GM10248 (cell line): Measurements from ENCODE around the gene ABHD16A.

Source experiments
- CTCF ChIA-PET: fragments of 300-600 bp; sonication (Branson Sonifier 250); formaldehyde crosslinking; extraction: SDS; loops from one replicate; lab custom pipeline; 2021; ENCODE audit warnings: antibody characterized with exemption; lab: Yijun Ruan, JAX
- POLR2A ChIA-PET: fragments of 350-650 bp; sonication (Branson Sonifier 250); formaldehyde crosslinking; extraction: SDS; loops from one replicate; lab custom pipeline; 2020; ENCODE audit warnings: antibody characterized with exemption; lab: Yijun Ruan, JAX
- DNase-seq: peaks from one replicate; pipeline ENCODE4 v3.0.0; 2012; ENCODE audit errors: extremely low spot score
- CTCF ChIP-seq: IDR thresholded peaks from 2 replicates; pipeline ENCODE4 v1.5.1; 2012; ENCODE audit warnings: mild to moderate bottlenecking, low read depth; ENCODE audit errors: extremely low read depth, missing control alignments, control extremely low read depth

ABHD16A gene

GRCh38 chr6:31732029-31732428, 28.9 kb upstream of the ABHD16A start:
- CTCF ChIA-PET: interaction anchor here (0.6 to 3.7 kb wide), 7 partner anchors 10 to 98 kb away, joined by 3 to 32 read pairs (median 3); partner anchors contain the start of genes LSM2 and LY6G6C
- no peak for DNase-seq
- POLR2A ChIA-PET: no interaction called here
- TF ChIP-seq CTCF: no peak

- DNase-seq: no peak
- CTCF ChIA-PET: interaction anchor here (0.8 to 7.2 kb wide), 19 partner anchors 8 to 138 kb away, joined by 3 to 64 read pairs (median 4); partner anchors contain the start of genes C6orf47, CLIC1, LSM2 and LY6G6D
- TF ChIP-seq CTCF: no peak
- POLR2A ChIA-PET: interaction anchor here (0.5 kb wide), 1 partner anchor 9 kb away, joined by 6 read pairs; no protein-coding TSS in a partner anchor
Observed at GRCh38 chr6:31730631-31731086, 27.5 kb upstream of the ABHD16A start.

- peak; percentile 83 for DNase-seq
- CTCF ChIA-PET: interaction anchor here (0.7 to 7.2 kb wide), 26 partner anchors 9 to 138 kb away, joined by 3 to 64 read pairs (median 6); partner anchors contain the start of genes ABHD16A, C6orf47, CLIC1 and LSM2
- POLR2A ChIA-PET: interaction anchor here (0.5 to 1.1 kb wide), 3 partner anchors 9 to 97 kb away, joined by 4 to 6 read pairs (median 6); partner anchors contain the start of genes HSPA1A, HSPA1B and HSPA1L
- no peak for TF ChIP-seq CTCF
Observed at GRCh38 chr6:31729979-31730630, 27.0 kb upstream of the ABHD16A start.

GRCh38 chr6:31729515-31729978, 26.4 kb upstream of the ABHD16A start:
- ChIA-PET POLR2A (interaction anchor here (0.5 to 1.1 kb wide), 3 partner anchors 86 to 1097 kb away, joined by 4 to 6 read pairs (median 5); partner anchors contain the start of genes HSPA1A, HSPA1B and HSPA1L), CTCF (interaction anchor here (0.7 to 7.2 kb wide), 23 partner anchors 9 to 139 kb away, joined by 3 to 64 read pairs (median 6); partner anchors contain the start of genes ABHD16A, CLIC1, LSM2 and LY6G5C)
- TF ChIP-seq CTCF: peak; percentile 87
- DNase-seq: peak; percentile 79

GRCh38 chr6:31728767-31729514, 25.8 kb upstream of the ABHD16A start, which contains the start of gene DDAH2:
TSS of gene DDAH2 (minus strand) at chr6:31729299. CDS start at chr6:31729161, 138 bp downstream.
- ChIA-PET POLR2A (interaction anchor here (0.5 to 1.1 kb wide), 3 partner anchors 86 to 1096 kb away, joined by 4 to 6 read pairs (median 5); partner anchors contain the start of genes HSPA1A, HSPA1B and HSPA1L), CTCF (interaction anchor here (0.7 to 7.2 kb wide), 21 partner anchors 8 to 140 kb away, joined by 3 to 64 read pairs (median 6); partner anchors contain the start of genes ABHD16A, CLIC1, LSM2 and LY6G5C)
- no peak for TF ChIP-seq CTCF
- DNase-seq: no peak
